ENCODE measurements around the gene NES.
A peak's percentile ranks its signal among the peaks of the same experiment; 100 is the strongest.

Gene NES

GRCh38 chr1:156626079-156626438 lies 51.1 kb downstream of the NES start:
- no peaks in the 10 kb centered on the region for H3K27me3 ChIP-seq (ENCODE audit: insufficient read depth, low read length)

GRCh38 chr1:156625436-156626078 lies 51.6 kb downstream of the NES start:
- Histone ChIP-seq H3K27me3 (ENCODE audit: insufficient read depth, low read length) (no peaks in the 10 kb centered on the region), H3K4me1 (ENCODE audit: insufficient read depth, low read length, severe bottlenecking) (no peaks in the 10 kb centered on the region), H3K9me3 (ENCODE audit: low read length) (no peaks in the 10 kb centered on the region), H3K79me2 (ENCODE audit: insufficient read depth, low read length) (no peaks in the 10 kb centered on the region), H3K4me2 (ENCODE audit: low read length) (no peak overlapping the region), H3K27ac (ENCODE audit: low read depth, low read length, poor library complexity, severe bottlenecking) (no peak overlapping the region), H3K36me3 (ENCODE audit: insufficient read depth, low read length) (no peaks in the 10 kb centered on the region), H3K4me3 (ENCODE audit: low read depth, low read length, poor library complexity, severe bottlenecking) (no peak overlapping the region), H3F3A (ENCODE audit: insufficient read depth, low read length) (no peaks in the 10 kb centered on the region), H3K9ac (ENCODE audit: low read length) (no peak overlapping the region), H4K20me1 (ENCODE audit: insufficient read depth, low read length) (no peaks in the 10 kb centered on the region), H2AFZ (ENCODE audit: low read length) (no peak overlapping the region), H3K9me2 (ENCODE audit: low read depth, low read length) (no peaks in the 10 kb centered on the region)
- no peak for TF ChIP-seq EZH2 (IDR thresholded peaks at IDR 0.05; ENCODE audit: borderline replicate concordance, low read length)
- peak; percentile 85 for TF ChIP-seq CTCF (IDR thresholded peaks at IDR 0.05; ENCODE audit: low read length)

More at GRCh38 chr1:156626079-156626438, 51.1 kb downstream of the NES start:
- Histone ChIP-seq H3K36me3 (ENCODE audit: insufficient read depth, low read length) (no peaks in the 10 kb centered on the region), H3K4me2 (ENCODE audit: low read length) (no peak overlapping the region), H3K27ac (ENCODE audit: low read depth, low read length, poor library complexity, severe bottlenecking) (no peak overlapping the region), H3K4me3 (ENCODE audit: low read depth, low read length, poor library complexity, severe bottlenecking) (no peak overlapping the region), H3K4me1 (ENCODE audit: insufficient read depth, low read length, severe bottlenecking) (no peaks in the 10 kb centered on the region), H4K20me1 (ENCODE audit: insufficient read depth, low read length) (no peaks in the 10 kb centered on the region), H2AFZ (ENCODE audit: low read length) (no peak overlapping the region), H3K9me2 (ENCODE audit: low read depth, low read length) (no peaks in the 10 kb centered on the region), H3K79me2 (ENCODE audit: insufficient read depth, low read length) (no peaks in the 10 kb centered on the region), H3K9me3 (ENCODE audit: low read length) (no peaks in the 10 kb centered on the region), H3F3A (ENCODE audit: insufficient read depth, low read length) (no peaks in the 10 kb centered on the region), H3K9ac (ENCODE audit: low read length) (no peak overlapping the region)
- no peak for TF ChIP-seq CTCF (IDR thresholded peaks at IDR 0.05; ENCODE audit: low read length)
- TF ChIP-seq EZH2 (IDR thresholded peaks at IDR 0.05; ENCODE audit: borderline replicate concordance, low read length): no peak

GRCh38 chr1:156624814-156625435 lies 52.3 kb downstream of the NES start:
- Histone ChIP-seq H3K9ac (ENCODE audit: low read length) (no peak overlapping the region), H3K4me3 (ENCODE audit: low read depth, low read length, poor library complexity, severe bottlenecking) (no peak overlapping the region), H3K4me2 (ENCODE audit: low read length) (no peak overlapping the region), H4K20me1 (ENCODE audit: insufficient read depth, low read length) (no peaks in the 10 kb centered on the region), H3K4me1 (ENCODE audit: insufficient read depth, low read length, severe bottlenecking) (no peaks in the 10 kb centered on the region), H3K9me3 (ENCODE audit: low read length) (no peaks in the 10 kb centered on the region), H3K36me3 (ENCODE audit: insufficient read depth, low read length) (no peaks in the 10 kb centered on the region), H3F3A (ENCODE audit: insufficient read depth, low read length) (no peaks in the 10 kb centered on the region), H2AFZ (ENCODE audit: low read length) (no peak overlapping the region), H3K27me3 (ENCODE audit: insufficient read depth, low read length) (no peaks in the 10 kb centered on the region), H3K27ac (ENCODE audit: low read depth, low read length, poor library complexity, severe bottlenecking) (no peak overlapping the region), H3K9me2 (ENCODE audit: low read depth, low read length) (no peaks in the 10 kb centered on the region), H3K79me2 (ENCODE audit: insufficient read depth, low read length) (no peaks in the 10 kb centered on the region)
- no peak for TF ChIP-seq CTCF (IDR thresholded peaks at IDR 0.05; ENCODE audit: low read length)
- no peak for TF ChIP-seq EZH2 (IDR thresholded peaks at IDR 0.05; ENCODE audit: borderline replicate concordance, low read length)
